Kidney (tissue), 14 donors: ENCODE measurements around the gene WDFY4. TPM values are rescaled to one million over a fixed set of nuclear protein-coding genes. Genes with fewer than 3 reads are reported as not detected.
A peak's percentile ranks its signal among the peaks of the same experiment; 100 is the strongest.

Experiments used
- DNase-seq, 5 donors: peaks; one replicate each; pipeline ENCODE4 v3.0.0-alpha.2; 2013 to 2020
- FAIRE-seq: peaks from 2 replicates; lab custom pipeline; 2012; peaks lifted over from hg19 to GRCh38; lab: Jason Lieb, UNC
- H3K27ac ChIP-seq, 2 donors: one replicate each; pipeline ENCODE4 v1.7.0; 2013; ENCODE audit warnings: low read depth in 2 of 2, low read length in 2 of 2, inconsistent platforms in 1 of 2
- H3K27me3 ChIP-seq: one replicate; pipeline ENCODE4 v1.7.1; 2013; ENCODE audit warnings: low read length, inconsistent platforms; ENCODE audit not compliant: control insufficient read depth, insufficient read depth
- H3K36me3 ChIP-seq, 3 donors: one replicate each; pipeline versions ENCODE4 v1.7.0 to v1.7.1; 2013; ENCODE audit warnings: low read length in 3 of 3, control low read depth in 1 of 3, inconsistent platforms in 1 of 3; ENCODE audit not compliant: insufficient read depth in 3 of 3, control insufficient read depth in 2 of 3
- H3K4me1 ChIP-seq, 3 donors: one replicate each; pipeline versions ENCODE4 v1.7.0 to v1.7.1; 2013; ENCODE audit warnings: low read length in 3 of 3, inconsistent platforms in 1 of 3, low read depth in 1 of 3; ENCODE audit not compliant: control insufficient read depth in 2 of 3, insufficient read depth in 2 of 3
- H3K4me3 ChIP-seq, 3 donors: one replicate each; pipeline versions ENCODE4 v1.7.0 to v1.8.1; 2013; ENCODE audit warnings: low read length in 3 of 3, control low read depth in 1 of 3, inconsistent platforms in 1 of 3
- H3K9ac ChIP-seq, 3 donors: one replicate each; pipeline versions ENCODE4 v1.7.0 to v1.7.1; 2013; ENCODE audit warnings: low read length in 3 of 3, control low read depth in 1 of 3, inconsistent platforms in 1 of 3
- H3K9me3 ChIP-seq, 3 donors: one replicate each; pipeline versions ENCODE4 v1.7.0 to v1.7.1; 2013; ENCODE audit warnings: low read length in 3 of 3, control low read depth in 1 of 3, inconsistent platforms in 1 of 3; ENCODE audit not compliant: control insufficient read depth in 2 of 3, insufficient read depth in 1 of 3
- intact Hi-C: fragments of 100-400 bp; cut with DNase I; formaldehyde crosslinking; loops from one replicate; pipeline ENCODE4 v1.11.1; 2022
- polyA plus RNA-seq: library from polyadenylated mRNA; stranded (reverse); fragments of 350-450 nt; fragmentation: Illumina TruSeq; extraction: RNeasy Lipid Tissue Mini Kit (QIAGEN cat#74804); gene quantifications from one replicate; pipeline ENCODE4 v1.2.3, GENCODE V29; 2014; ENCODE audit warnings: low read depth, low replicate concordance; ENCODE audit not compliant: insufficient read depth
- total RNA-seq: library from RNA; stranded (reverse); fragmentation: NEBNext Ultra II Directional; extraction: Animal tissue kit (Norgen Biotek cat#: 25700); gene quantifications from one replicate; pipeline ENCODE4 v1.2.1, GENCODE V29; 2021
- TF ChIP-seq, protein P1 (sequence below): IDR thresholded peaks from 3 replicates; pipeline ENCODE4 v1.5.1; 2012; ENCODE audit warnings: mild to moderate bottlenecking, moderate library complexity, borderline replicate concordance; ENCODE audit not compliant: insufficient read depth; ENCODE audit errors: extremely low read depth
- donor health status: control.
- donor health status: control.
- donor health status: control.
- donor health status: control.
- donor health status: control.
- donor health status: DM: yes; HTN: yes; CAD: no.
- donor health status: Normal renal cell carcinoma (clear cell type).

WDFY4 gene
- total and polyA plus RNA-seq, 2 donors from 2014 or later, result 1.7 to 13.3 TPM

DNA sequence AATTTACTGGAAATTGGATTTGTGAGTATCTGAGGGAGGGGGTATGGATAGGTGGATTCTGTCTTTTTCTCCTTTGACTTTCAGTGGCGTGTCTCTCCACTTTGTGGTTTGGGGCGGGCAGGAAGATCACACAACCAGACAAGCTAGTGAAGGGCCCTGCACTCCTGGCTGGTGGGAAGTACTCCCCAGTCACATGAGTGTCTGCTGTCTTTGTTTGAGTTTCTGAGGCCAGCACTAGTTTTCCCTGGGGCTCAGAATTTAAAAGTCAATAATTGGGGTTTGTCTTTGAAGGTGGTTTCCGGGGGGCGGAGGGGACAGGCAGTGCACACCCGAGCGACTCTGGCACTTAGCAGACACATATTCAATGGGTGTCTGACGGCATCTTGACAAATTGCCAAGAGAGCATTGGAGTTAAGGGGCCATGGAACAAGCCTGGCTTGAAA, 120.1 kb downstream of the WDFY4 start:
- Histone ChIP-seq H3K9ac (no peak overlapping the region), H3K4me1 (no peaks in the 10 kb centered on the region), H3K27ac (no peak overlapping the region), H3K27me3 (no peaks in the 10 kb centered on the region), H3K4me3 (no peak overlapping the region), H3K36me3 (no peaks in the 10 kb centered on the region), H3K9me3 (no peaks in the 10 kb centered on the region)
- peak in 2 of 5 donors; percentile 17 to 39 for DNase-seq
- intact Hi-C loops, result no loop called here
- TF ChIP-seq, protein P1, sequence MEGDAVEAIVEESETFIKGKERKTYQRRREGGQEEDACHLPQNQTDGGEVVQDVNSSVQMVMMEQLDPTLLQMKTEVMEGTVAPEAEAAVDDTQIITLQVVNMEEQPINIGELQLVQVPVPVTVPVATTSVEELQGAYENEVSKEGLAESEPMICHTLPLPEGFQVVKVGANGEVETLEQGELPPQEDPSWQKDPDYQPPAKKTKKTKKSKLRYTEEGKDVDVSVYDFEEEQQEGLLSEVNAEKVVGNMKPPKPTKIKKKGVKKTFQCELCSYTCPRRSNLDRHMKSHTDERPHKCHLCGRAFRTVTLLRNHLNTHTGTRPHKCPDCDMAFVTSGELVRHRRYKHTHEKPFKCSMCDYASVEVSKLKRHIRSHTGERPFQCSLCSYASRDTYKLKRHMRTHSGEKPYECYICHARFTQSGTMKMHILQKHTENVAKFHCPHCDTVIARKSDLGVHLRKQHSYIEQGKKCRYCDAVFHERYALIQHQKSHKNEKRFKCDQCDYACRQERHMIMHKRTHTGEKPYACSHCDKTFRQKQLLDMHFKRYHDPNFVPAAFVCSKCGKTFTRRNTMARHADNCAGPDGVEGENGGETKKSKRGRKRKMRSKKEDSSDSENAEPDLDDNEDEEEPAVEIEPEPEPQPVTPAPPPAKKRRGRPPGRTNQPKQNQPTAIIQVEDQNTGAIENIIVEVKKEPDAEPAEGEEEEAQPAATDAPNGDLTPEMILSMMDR, result no peak
- no peak for FAIRE-seq

DNA sequence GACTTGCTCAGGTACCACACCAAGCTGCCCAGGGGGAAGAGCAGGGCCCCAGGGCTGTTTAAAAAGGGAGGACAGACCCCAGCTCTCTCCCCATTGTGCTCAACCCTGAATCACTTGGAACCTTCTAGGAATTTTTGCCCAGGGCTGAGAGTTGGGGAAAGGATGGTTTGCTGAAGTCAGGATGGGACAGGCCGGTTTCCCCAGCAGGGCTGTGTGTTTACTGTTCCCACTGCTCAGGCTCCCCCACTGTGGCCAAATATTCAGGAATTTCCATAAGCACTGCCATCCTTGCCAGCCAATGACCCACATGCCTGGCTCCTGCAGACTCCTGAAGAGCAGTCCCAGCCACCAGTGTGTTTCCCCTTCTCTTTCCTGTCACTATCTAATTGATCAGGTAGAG, 120.7 kb downstream of the WDFY4 start:
- no peak for FAIRE-seq
- no peak overlapping the region for H3K27ac ChIP-seq
- intact Hi-C loops, result no loop called here

DNA sequence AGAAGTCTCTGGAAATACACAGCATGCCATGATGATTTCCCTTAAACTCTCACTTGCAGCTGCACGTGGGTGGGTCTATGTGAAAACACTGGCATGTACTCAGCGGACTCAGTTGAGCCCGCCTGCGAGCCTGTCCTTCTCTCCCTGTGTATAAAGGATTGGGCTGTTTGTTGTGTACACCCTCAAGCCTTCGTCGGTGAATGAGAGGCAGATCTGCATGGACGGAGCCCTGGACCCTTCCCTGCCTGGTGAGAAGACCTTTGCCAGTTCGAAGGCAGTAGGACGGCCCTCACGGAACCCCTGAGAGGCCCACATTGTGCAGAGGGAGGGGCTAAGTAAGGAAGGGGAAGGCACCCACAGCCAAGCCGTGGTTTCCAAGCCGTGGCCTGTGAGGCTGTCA, 121.2 kb downstream of the WDFY4 start:
- H3K27me3 ChIP-seq, result no peaks in the 10 kb centered on the region
- no peak overlapping the region for H3K27ac ChIP-seq
- no peaks in the 10 kb centered on the region for H3K4me1 ChIP-seq
- no peak for DNase-seq
- no peaks in the 10 kb centered on the region for H3K9me3 ChIP-seq
- no peak for FAIRE-seq
- intact Hi-C loops, result no loop called here
- TF ChIP-seq, protein P1, result no peak
- no peak overlapping the region for H3K9ac ChIP-seq
- H3K4me3 ChIP-seq, result no peak overlapping the region
- H3K36me3 ChIP-seq, result no peaks in the 10 kb centered on the region

More for the DNA sequence above, 120.7 kb downstream of the WDFY4 start:
- Histone ChIP-seq H3K9me3 (no peaks in the 10 kb centered on the region), H3K4me3 (no peak overlapping the region), H3K27me3 (no peaks in the 10 kb centered on the region), H3K36me3 (no peaks in the 10 kb centered on the region), H3K9ac (no peak overlapping the region), H3K4me1 (no peaks in the 10 kb centered on the region)
- DNase-seq, result no peak
- TF ChIP-seq, protein P1, result no peak

DNA sequence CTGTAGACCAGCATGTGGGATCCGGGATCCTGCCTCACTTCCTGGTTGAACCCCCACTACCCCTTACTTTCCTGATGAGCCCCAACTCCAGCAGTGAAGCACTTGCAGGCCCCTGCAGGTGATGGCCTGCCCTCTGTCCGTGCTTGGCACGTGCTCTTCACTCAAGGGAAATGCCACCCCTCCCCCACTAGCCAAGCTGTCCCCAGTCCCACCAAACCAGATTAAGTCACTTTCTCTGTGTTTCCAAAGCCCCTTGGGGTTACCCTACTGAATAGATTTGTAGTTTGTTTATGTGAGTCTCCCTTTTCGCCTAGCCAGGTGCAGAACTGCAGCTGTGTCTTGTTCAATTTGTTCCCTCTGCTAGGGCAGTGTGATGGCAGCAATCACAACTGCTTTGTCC, 121.7 kb downstream of the WDFY4 start:
- intact Hi-C loops, result no loop called here
- Histone ChIP-seq H3K36me3 (no peaks in the 10 kb centered on the region), H3K27me3 (no peaks in the 10 kb centered on the region), H3K4me1 (no peaks in the 10 kb centered on the region), H3K27ac (no peak overlapping the region), H3K9me3 (no peaks in the 10 kb centered on the region), H3K4me3 (no peak overlapping the region), H3K9ac (no peak overlapping the region)
- DNase-seq, result no peak
- TF ChIP-seq, protein P1, result no peak
- no peak for FAIRE-seq
